HFF-Myc (cell line): Measurements from ENCODE around the gene REG1B.

Experiments used
- DNase-seq: peaks from one replicate; pipeline ENCODE4 v3.0.0-alpha.2; 2011; ENCODE audit warnings: low read depth; ENCODE audit errors: extremely low read depth
- H3K4me3 ChIP-seq: replicated peaks from 2 replicates; pipeline ENCODE4 v1.5.1; 2011; ENCODE audit warnings: low read depth, mild to moderate bottlenecking, control low read depth, low read length
- TF ChIP-seq, protein P1 (sequence below): IDR thresholded peaks from 2 replicates; pipeline ENCODE4 v1.5.1; 2012; ENCODE audit warnings: mild to moderate bottlenecking, low read depth, low read length, control low read depth; ENCODE audit errors: missing control alignments

REG1B gene, protein sequence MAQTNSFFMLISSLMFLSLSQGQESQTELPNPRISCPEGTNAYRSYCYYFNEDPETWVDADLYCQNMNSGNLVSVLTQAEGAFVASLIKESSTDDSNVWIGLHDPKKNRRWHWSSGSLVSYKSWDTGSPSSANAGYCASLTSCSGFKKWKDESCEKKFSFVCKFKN

DNA sequence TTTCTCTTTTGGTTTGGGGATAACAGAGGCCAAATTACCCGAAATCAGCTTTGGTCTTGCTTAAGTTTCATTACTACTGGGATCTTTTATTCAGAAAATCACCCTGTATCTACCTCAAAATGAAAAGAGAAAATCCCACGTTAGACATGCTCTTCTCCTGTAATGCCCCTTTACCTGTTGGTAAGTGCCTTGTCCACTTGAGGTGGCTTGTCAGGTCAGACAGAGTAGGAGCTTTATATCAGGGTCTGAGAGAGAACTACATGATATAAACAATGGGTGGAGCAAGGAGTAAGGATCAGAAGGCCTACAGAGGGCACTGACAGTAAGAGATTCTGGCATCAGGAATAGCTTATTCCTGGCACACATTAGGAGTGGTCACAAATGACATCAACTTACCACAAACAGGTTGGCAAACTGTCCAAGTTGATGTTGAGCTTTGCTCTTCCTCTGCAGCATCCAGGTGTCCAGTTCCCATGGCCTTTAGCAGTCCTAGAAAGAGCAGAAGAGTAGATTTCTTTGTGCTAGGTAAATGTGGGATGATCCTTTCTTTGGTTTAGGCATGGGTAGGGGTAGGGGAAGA, at the start of gene REG1B:
REG1B (minus strand) TSS at position 209 of the 580 bp plus-strand sequence. CDS start 381 bp downstream, outside the sequence.
- TF ChIP-seq, protein P1, sequence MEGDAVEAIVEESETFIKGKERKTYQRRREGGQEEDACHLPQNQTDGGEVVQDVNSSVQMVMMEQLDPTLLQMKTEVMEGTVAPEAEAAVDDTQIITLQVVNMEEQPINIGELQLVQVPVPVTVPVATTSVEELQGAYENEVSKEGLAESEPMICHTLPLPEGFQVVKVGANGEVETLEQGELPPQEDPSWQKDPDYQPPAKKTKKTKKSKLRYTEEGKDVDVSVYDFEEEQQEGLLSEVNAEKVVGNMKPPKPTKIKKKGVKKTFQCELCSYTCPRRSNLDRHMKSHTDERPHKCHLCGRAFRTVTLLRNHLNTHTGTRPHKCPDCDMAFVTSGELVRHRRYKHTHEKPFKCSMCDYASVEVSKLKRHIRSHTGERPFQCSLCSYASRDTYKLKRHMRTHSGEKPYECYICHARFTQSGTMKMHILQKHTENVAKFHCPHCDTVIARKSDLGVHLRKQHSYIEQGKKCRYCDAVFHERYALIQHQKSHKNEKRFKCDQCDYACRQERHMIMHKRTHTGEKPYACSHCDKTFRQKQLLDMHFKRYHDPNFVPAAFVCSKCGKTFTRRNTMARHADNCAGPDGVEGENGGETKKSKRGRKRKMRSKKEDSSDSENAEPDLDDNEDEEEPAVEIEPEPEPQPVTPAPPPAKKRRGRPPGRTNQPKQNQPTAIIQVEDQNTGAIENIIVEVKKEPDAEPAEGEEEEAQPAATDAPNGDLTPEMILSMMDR = no peak

DNA sequence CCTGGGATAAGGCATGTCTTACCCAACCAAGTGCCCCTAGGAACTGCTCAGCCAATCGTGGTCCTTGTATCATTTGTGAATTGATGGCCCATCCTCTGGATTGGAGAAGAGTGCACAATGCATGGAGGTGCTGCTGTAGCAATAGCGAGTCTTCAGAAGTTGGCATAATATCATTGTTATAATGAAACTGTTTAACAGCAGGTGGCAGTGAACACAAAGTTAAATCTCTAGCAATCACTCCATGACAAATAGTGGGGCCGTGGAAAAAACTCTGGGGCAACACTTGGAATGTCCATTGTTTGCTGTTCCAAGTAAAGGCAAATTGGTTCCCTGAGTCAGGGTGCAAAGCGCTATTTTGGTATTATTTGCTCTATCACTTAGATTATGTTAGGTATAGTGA, 43.9 kb upstream of the REG1B start:
- DNase-seq = no peak
- TF ChIP-seq, protein P1 = no peak
- no peak overlapping the region for H3K4me3 ChIP-seq

More for the DNA sequence above, at the start of gene REG1B:
- DNase-seq = no peak
- no peak within 1 kb of the TSS for H3K4me3 ChIP-seq

DNA sequence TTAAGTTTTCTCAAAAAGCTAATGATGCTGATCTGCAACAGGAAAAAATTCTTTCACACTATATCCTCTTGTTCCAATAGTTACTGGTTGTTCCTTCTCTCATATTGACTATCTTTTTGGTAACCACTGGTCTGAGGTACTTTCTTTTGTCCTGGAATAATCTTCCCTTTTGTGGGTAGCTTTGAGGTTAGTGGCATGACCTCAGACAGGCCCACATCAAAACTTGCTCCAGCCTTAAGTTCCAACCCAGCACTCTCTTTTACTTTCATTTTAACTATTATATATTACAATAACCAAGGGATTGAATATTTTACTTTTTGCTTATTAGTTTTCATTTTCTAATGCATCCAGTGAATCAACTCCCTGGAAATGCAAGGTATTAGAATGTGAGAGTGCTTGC, 42.0 kb upstream of the REG1B start:
- TF ChIP-seq, protein P1 = no peak
- no peak overlapping the region for H3K4me3 ChIP-seq
- DNase-seq = no peak

DNA sequence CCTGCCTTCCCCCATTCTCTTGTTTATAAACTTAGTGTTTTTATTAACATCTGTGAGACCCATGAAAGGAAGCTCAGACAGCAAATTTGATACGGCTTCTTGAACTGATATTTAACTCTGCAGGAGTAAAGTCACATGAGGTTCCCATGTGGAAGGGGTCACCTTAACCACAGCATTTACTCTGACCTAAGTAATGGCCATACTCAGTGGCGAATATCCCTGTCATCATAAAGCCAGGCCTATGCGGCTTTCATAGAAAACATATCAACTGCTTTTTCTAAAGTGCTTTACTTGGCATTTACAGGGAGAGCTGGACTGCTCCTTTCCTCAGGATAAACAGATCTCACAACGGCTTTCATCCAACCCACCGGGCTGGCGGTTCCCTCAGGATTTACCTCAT, 41.5 kb upstream of the REG1B start:
- no peak overlapping the region for H3K4me3 ChIP-seq
- TF ChIP-seq, protein P1 = no peak

DNA sequence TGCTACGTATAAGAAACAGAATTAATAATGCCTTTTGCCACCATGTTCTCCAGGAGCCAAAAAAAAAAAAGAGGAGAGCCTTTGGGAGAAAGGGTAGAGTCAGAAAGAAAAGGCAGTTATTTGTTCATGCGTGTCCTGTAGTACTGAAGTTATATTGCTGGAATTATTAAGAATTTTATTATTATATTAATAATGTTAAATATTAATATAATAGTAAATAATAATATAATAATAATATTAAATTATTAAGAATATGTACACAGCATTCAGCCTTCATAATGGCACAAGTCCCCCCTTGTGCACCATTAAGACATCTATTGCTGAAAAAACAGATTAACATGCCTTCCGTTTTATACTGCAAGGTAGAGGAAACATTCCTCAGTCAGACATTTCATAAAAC, 40.6 kb upstream of the REG1B start:
- TF ChIP-seq, protein P1 = no peak
- no peak overlapping the region for H3K4me3 ChIP-seq
- DNase-seq = no peak

More for the DNA sequence above, 41.5 kb upstream of the REG1B start:
- no peak for DNase-seq

DNA sequence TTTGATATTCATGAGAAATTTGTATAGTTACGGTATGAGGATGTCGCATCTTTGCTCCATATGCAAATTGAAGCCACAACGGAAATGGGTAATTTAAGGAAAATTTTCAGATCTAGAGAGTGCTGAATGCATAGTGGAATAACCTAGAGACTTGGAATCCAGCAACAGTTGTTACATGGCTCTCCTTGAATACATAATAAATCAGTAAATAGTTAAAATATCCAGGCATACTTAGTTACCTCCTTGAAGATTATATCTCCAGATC, 37.9 kb upstream of the REG1B start:
- no peak overlapping the region for H3K4me3 ChIP-seq
- no peak for DNase-seq
- TF ChIP-seq, protein P1 = no peak
